GM19463 (cell line): ENCODE results near the gene STAC3.

Source experiments
- ATAC-seq: cut with Tn5 transposase; IDR thresholded peaks from one replicate; pipeline ENCODE4 v1.9.1; 2021; ENCODE audit warnings: mild to moderate bottlenecking, moderate library complexity; ENCODE audit not compliant: unreplicated experiment

Gene STAC3

DNA sequence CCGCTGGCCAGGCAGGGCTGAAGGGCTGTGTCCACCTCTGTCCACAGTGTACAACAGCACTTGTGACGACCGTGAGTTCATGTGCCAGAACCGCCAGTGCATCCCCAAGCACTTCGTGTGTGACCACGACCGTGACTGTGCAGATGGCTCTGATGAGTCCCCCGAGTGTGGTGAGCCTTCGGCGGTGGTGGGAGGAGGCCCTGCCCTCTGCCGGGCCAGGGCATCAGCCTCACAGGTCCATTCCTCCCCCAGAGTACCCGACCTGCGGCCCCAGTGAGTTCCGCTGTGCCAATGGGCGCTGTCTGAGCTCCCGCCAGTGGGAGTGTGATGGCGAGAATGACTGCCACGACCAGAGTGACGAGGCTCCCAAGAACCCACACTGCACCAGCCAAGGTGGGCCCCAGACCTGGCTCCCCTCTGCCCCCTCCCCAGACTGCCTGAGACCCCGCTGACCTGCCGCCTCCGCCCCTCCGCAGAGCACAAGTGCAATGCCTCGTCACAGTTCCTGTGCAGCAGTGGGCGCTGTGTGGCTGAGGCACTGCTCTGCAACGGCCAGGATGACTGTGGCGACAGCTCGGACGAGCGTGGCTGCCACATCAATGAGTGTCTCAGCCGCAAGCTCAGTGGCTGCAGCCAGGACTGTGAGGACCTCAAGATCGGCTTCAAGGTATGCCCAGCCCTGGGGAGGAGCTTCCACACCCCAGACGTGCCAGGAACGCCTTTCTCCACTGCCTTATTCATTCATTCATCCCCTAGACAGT is 55.2 kb downstream of the STAC3 start:
- no peak for ATAC-seq

DNA sequence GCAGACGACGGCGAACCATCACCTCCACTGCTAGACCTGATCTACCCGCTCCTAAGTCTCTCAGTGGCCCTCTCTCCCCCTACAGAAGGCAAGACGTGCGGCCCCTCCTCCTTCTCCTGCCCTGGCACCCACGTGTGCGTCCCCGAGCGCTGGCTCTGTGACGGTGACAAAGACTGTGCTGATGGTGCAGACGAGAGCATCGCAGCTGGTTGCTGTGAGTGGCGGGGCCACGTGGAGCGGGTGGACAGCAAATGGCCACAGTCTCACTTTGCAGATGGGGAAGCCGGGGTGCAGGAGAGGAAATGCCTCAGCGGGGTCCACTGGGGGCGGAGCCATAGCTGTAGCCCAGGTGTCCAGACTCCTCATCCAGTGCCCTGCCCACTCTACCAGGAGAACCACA is 55.8 kb downstream of the STAC3 start:
- no peak for ATAC-seq

DNA sequence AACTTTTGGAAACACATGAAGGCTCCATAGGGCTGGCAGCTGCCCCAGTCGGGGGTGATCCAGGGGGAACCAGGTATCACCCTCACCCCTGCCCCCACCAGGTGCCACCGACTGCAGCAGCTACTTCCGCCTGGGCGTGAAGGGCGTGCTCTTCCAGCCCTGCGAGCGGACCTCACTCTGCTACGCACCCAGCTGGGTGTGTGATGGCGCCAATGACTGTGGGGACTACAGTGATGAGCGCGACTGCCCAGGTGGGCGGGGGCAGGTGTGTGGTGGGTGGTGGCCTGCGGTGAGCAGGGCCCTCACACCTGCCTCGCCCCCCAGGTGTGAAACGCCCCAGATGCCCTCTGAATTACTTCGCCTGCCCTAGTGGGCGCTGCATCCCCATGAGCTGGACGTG is 56.7 kb downstream of the STAC3 start:
- no peak for ATAC-seq

DNA sequence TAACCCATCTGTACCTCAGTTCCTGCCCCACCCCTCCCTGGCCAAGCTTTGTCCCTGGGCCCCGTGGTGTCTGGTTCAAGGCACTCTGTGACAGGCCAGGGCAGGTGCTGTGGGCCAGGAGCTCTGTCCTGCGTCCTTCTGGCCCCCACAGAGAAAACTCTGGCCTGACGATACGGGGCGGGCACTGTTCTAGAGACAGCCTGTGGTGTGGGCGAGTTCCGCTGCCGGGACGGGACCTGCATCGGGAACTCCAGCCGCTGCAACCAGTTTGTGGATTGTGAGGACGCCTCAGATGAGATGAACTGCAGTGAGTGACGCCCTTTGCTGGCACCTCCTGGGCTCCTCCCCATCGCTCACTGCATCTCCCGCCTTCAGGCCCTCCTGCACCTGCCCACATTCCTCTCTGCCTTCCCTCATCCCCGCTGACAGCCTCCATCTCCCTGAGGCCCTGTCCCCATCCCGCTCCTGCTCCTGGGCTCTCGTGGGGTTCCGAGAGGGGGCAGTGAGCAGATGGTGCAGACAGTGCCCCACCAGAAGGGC is 57.2 kb downstream of the STAC3 start:
- ATAC-seq, result no peak
